Kidney (tissue), 14 donors: ENCODE data around the gene TRIM67. TPM values are rescaled to one million over a fixed set of nuclear protein-coding genes. Genes with fewer than 3 reads are reported as not detected.

Experiments used
- DNase-seq, 5 donors: peaks; one replicate each; pipeline ENCODE4 v3.0.0-alpha.2; 2013 to 2020
- FAIRE-seq: peaks from 2 replicates; lab custom pipeline; 2012; peaks lifted over from hg19 to GRCh38; lab: Jason Lieb, UNC
- H3K27ac ChIP-seq, 2 donors: one replicate each; pipeline ENCODE4 v1.7.0; 2013; ENCODE audit warnings: low read depth in 2 of 2, low read length in 2 of 2, inconsistent platforms in 1 of 2
- H3K27me3 ChIP-seq: one replicate; pipeline ENCODE4 v1.7.1; 2013; ENCODE audit warnings: low read length, inconsistent platforms; ENCODE audit not compliant: control insufficient read depth, insufficient read depth
- H3K36me3 ChIP-seq, 3 donors: one replicate each; pipeline versions ENCODE4 v1.7.0 to v1.7.1; 2013; ENCODE audit warnings: low read length in 3 of 3, control low read depth in 1 of 3, inconsistent platforms in 1 of 3; ENCODE audit not compliant: insufficient read depth in 3 of 3, control insufficient read depth in 2 of 3
- H3K4me1 ChIP-seq, 3 donors: one replicate each; pipeline versions ENCODE4 v1.7.0 to v1.7.1; 2013; ENCODE audit warnings: low read length in 3 of 3, inconsistent platforms in 1 of 3, low read depth in 1 of 3; ENCODE audit not compliant: control insufficient read depth in 2 of 3, insufficient read depth in 2 of 3
- H3K4me3 ChIP-seq, 3 donors: one replicate each; pipeline versions ENCODE4 v1.7.0 to v1.8.1; 2013; ENCODE audit warnings: low read length in 3 of 3, control low read depth in 1 of 3, inconsistent platforms in 1 of 3
- H3K9ac ChIP-seq, 3 donors: one replicate each; pipeline versions ENCODE4 v1.7.0 to v1.7.1; 2013; ENCODE audit warnings: low read length in 3 of 3, control low read depth in 1 of 3, inconsistent platforms in 1 of 3
- H3K9me3 ChIP-seq, 3 donors: one replicate each; pipeline versions ENCODE4 v1.7.0 to v1.7.1; 2013; ENCODE audit warnings: low read length in 3 of 3, control low read depth in 1 of 3, inconsistent platforms in 1 of 3; ENCODE audit not compliant: control insufficient read depth in 2 of 3, insufficient read depth in 1 of 3
- CTCF ChIP-seq: IDR thresholded peaks from 3 replicates; pipeline ENCODE4 v1.5.1; 2012; ENCODE audit warnings: mild to moderate bottlenecking, moderate library complexity, borderline replicate concordance; ENCODE audit not compliant: insufficient read depth; ENCODE audit errors: extremely low read depth
- intact Hi-C: fragments of 100-400 bp; cut with DNase I; formaldehyde crosslinking; loops from one replicate; pipeline ENCODE4 v1.11.1; 2022
- polyA plus RNA-seq: library from polyadenylated mRNA; stranded (reverse); fragments of 350-450 nt; fragmentation: Illumina TruSeq; extraction: RNeasy Lipid Tissue Mini Kit (QIAGEN cat#74804); gene quantifications from one replicate; pipeline ENCODE4 v1.2.3, GENCODE V29; 2014; ENCODE audit warnings: low read depth, low replicate concordance; ENCODE audit not compliant: insufficient read depth
- total RNA-seq: library from RNA; stranded (reverse); fragmentation: NEBNext Ultra II Directional; extraction: Animal tissue kit (Norgen Biotek cat#: 25700); gene quantifications from one replicate; pipeline ENCODE4 v1.2.1, GENCODE V29; 2021
- donor health status: control.
- donor health status: control.
- donor health status: control.
- donor health status: control.
- donor health status: control.
- donor health status: DM: yes; HTN: yes; CAD: no.
- donor health status: Normal renal cell carcinoma (clear cell type).

Gene TRIM67
- total and polyA plus RNA-seq, 2 donors from 2014 or later = 0.04 TPM; not detected in 1

- no peak overlapping the region for H3K4me3 ChIP-seq
- intact Hi-C loops = loop anchor here (10.0 kb wide), 1 partner anchor 405 kb away; no protein-coding TSS in a partner anchor
- FAIRE-seq = no peak
These were observed 38.0 kb downstream of the TRIM67 start for GRCh38 chr1:231199868-231200267.

GRCh38 chr1:231200388-231201031 lies 38.7 kb downstream of the TRIM67 start:
- Histone ChIP-seq H3K4me3 (no peak overlapping the region), H3K4me1 (no peaks in the 10 kb centered on the region), H3K27ac (no peak overlapping the region), H3K9me3 (no peaks in the 10 kb centered on the region), H3K36me3 (no peaks in the 10 kb centered on the region), H3K9ac (no peak overlapping the region), H3K27me3 (no peaks in the 10 kb centered on the region)
- DNase-seq (peak in 1 of 5 donors; percentile 24), FAIRE-seq (no peak)
- no peak for TF ChIP-seq CTCF
- intact Hi-C loops = loop anchor here (10.0 kb wide), 1 partner anchor 406 kb away; no protein-coding TSS in a partner anchor

More at GRCh38 chr1:231199868-231200267, 38.0 kb downstream of the TRIM67 start:
- Histone ChIP-seq H3K27me3 (no peaks in the 10 kb centered on the region), H3K36me3 (no peaks in the 10 kb centered on the region), H3K4me1 (no peaks in the 10 kb centered on the region), H3K27ac (no peak overlapping the region), H3K9me3 (no peaks in the 10 kb centered on the region), H3K9ac (no peak overlapping the region)
- DNase-seq = peak in 1 of 5 donors; percentile 42
- no peak for TF ChIP-seq CTCF

GRCh38 chr1:231201375-231201978 lies 39.6 kb downstream of the TRIM67 start:
- Histone ChIP-seq H3K4me3 (no peak overlapping the region), H3K9ac (no peak overlapping the region), H3K9me3 (no peaks in the 10 kb centered on the region), H3K27me3 (no peaks in the 10 kb centered on the region), H3K36me3 (no peaks in the 10 kb centered on the region), H3K4me1 (no peaks in the 10 kb centered on the region), H3K27ac (no peak overlapping the region)
- FAIRE-seq (no peak), DNase-seq (no peak)
- TF ChIP-seq CTCF = no peak
- intact Hi-C loops = loop anchor here (10.0 kb wide), 1 partner anchor 407 kb away; no protein-coding TSS in a partner anchor
